NCI-H2081 (cell line): Measurements from ENCODE around the gene SMIM34.

ENCODE experiments used
- DNase-seq, 2 experiments: peaks; one replicate each; lab custom pipeline; 2025; lab: John Stamatoyannopoulos, UW

SMIM34 gene

DNA sequence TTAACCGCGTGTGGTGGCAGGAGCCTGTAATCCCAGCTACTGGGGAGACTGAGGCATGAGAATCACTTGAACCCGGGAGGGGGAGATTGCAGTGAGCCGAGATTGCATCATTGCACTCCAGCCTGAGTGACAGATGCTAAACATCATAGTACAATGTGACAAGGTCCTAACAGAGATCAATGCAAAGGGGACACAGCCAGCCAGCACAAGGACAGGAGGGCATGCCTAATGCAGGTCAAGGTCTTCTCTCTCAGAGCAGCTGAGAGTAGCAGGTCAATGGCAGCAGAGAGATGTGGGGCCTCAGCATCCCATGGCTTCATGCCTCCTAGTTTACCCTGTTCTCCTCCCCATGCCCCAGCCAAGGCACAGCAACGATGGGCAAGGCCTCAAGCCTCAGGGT lies 51.4 kb downstream of the SMIM34 start:
- no peak for DNase-seq

GRCh38 chr21:34369741-34370140 lies 54.0 kb downstream of the SMIM34 start:
- DNase-seq: no peak
